ENCODE results near the gene PTTG1IP2. TPM values are rescaled to one million over a fixed set of nuclear protein-coding genes. Genes with fewer than 3 reads are reported as not detected.

The PTTG1IP2 gene
- total RNA-seq, 2 experiments from 2014 or later: not detected

DNA sequence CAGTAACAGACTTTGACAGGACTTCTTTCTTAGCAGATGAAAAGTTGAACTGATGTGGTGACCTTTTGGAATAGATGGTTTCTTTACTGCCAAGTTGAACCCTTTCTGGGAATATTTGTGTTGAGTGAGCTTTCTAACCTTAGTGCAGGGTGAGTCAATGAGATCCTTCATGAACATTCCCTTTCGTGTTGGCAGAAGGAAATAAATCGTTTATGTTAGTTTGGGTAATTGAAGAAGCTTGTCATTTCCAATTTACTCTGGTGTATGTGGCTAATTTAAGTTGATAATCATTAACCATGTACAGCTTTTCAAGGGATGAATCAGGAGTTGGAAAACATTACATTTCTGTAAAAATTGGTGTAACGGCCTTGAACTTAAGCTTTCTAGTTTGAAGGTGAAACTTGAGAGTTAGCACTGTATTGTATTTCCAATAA is 43.4 kb downstream of the PTTG1IP2 start:
- Histone ChIP-seq H3K36me3 (ENCODE audit: insufficient read depth, low read length) (no peaks in the 10 kb centered on the region), H3K4me1 (ENCODE audit: insufficient read depth, low read length, poor library complexity, severe bottlenecking) (no peaks in the 10 kb centered on the region), H3K79me2 (ENCODE audit: insufficient read depth, low read depth, low read length) (no peaks in the 10 kb centered on the region), H2AFZ (ENCODE audit: low read length) (no peak overlapping the region), H3K4me2 (ENCODE audit: low read length) (no peak overlapping the region), H4K20me1 (ENCODE audit: insufficient read depth, low read length) (no peaks in the 10 kb centered on the region), H3K27ac (ENCODE audit: low read depth, low read length, poor library complexity, severe bottlenecking) (no peak overlapping the region), H3K9me3 (ENCODE audit: low read length) (no peaks in the 10 kb centered on the region), H3K4me3 (ENCODE audit: low read depth, low read length, poor library complexity, severe bottlenecking) (no peak overlapping the region), H3K9me2 (ENCODE audit: insufficient read depth, low read length) (no peaks in the 10 kb centered on the region)
- ChIA-PET CTCF (ENCODE audit: unreplicated experiment) (no interaction called here), POLR2A (interaction anchor here (0.6 to 1.4 kb wide), 4 partner anchors 21 to 699 kb away, joined by 3 to 5 read pairs (median 4); no protein-coding TSS in a partner anchor)
- intact Hi-C loops (cut with micrococcal nuclease; ENCODE audit: unreplicated experiment): no loop called here
- no peak for TF ChIP-seq EZH2phosphoT487 (IDR thresholded peaks at IDR 0.05; ENCODE audit: borderline replicate concordance, low read depth, low read length)
- TF ChIP-seq, protein P1, sequence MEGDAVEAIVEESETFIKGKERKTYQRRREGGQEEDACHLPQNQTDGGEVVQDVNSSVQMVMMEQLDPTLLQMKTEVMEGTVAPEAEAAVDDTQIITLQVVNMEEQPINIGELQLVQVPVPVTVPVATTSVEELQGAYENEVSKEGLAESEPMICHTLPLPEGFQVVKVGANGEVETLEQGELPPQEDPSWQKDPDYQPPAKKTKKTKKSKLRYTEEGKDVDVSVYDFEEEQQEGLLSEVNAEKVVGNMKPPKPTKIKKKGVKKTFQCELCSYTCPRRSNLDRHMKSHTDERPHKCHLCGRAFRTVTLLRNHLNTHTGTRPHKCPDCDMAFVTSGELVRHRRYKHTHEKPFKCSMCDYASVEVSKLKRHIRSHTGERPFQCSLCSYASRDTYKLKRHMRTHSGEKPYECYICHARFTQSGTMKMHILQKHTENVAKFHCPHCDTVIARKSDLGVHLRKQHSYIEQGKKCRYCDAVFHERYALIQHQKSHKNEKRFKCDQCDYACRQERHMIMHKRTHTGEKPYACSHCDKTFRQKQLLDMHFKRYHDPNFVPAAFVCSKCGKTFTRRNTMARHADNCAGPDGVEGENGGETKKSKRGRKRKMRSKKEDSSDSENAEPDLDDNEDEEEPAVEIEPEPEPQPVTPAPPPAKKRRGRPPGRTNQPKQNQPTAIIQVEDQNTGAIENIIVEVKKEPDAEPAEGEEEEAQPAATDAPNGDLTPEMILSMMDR (conservative IDR thresholded peaks at IDR 0.05; ENCODE audit: low read length): no peak
- no TSS peak for BruUV-seq (replicated peaks)
- no peak for DNase-seq (ENCODE audit: low spot score)

GRCh38 chr7:90516257-90516656 is 46.8 kb downstream of the PTTG1IP2 start:
- TF ChIP-seq, protein P1 (conservative IDR thresholded peaks at IDR 0.05; ENCODE audit: low read length): no peak
- CTCF ChIA-PET (ENCODE audit: unreplicated experiment): no interaction called here
- POLR2A ChIA-PET: no interaction called here

DNA sequence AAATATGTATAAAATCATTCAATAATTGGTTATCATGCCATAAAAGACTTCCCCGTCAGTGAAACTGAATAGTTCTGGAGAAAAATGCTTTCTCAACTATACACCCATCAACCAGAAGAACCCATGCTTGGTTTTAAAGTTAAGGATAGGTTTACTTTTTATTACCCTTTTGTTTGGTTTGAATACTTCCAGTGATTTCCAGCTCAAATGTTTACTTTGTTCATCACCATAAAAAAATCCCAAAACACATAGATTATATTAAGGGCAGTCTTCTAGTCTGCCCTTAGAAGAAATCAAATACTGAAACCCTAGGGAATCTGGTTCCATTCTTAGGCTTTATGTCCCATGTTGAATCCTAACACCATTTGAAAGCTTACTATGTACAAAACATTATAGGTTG is 49.2 kb downstream of the PTTG1IP2 start:
- no peaks in the 10 kb centered on the region for H3K9me3 ChIP-seq (ENCODE audit: low read length)
- no peaks in the 10 kb centered on the region for H3K4me1 ChIP-seq (ENCODE audit: insufficient read depth, low read length, poor library complexity, severe bottlenecking)
- no peak overlapping the region for H3K4me3 ChIP-seq (ENCODE audit: low read depth, low read length, poor library complexity, severe bottlenecking)
- H2AFZ ChIP-seq (ENCODE audit: low read length): no peak overlapping the region
- H3K9me2 ChIP-seq (ENCODE audit: insufficient read depth, low read length): no peaks in the 10 kb centered on the region
- no peak overlapping the region for H3K4me2 ChIP-seq (ENCODE audit: low read length)
- DNase-seq (ENCODE audit: low spot score): no peak
- H3K27ac ChIP-seq (ENCODE audit: low read depth, low read length, poor library complexity, severe bottlenecking): no peak overlapping the region
- no peak for TF ChIP-seq EZH2phosphoT487 (IDR thresholded peaks at IDR 0.05; ENCODE audit: borderline replicate concordance, low read depth, low read length)
- TF ChIP-seq, protein P1 (conservative IDR thresholded peaks at IDR 0.05; ENCODE audit: low read length): no peak
- no peaks in the 10 kb centered on the region for H3K79me2 ChIP-seq (ENCODE audit: insufficient read depth, low read depth, low read length)
- ChIA-PET POLR2A (interaction anchor here (1.1 kb wide), 1 partner anchor 14 kb away, joined by 3 read pairs; no protein-coding TSS in a partner anchor), CTCF (ENCODE audit: unreplicated experiment) (no interaction called here)
- intact Hi-C loops (cut with micrococcal nuclease; ENCODE audit: unreplicated experiment): no loop called here
- H4K20me1 ChIP-seq (ENCODE audit: insufficient read depth, low read length): no peaks in the 10 kb centered on the region
- BruUV-seq (replicated peaks): no TSS peak
- H3K36me3 ChIP-seq (ENCODE audit: insufficient read depth, low read length): no peaks in the 10 kb centered on the region

More at GRCh38 chr7:90516257-90516656, 46.8 kb downstream of the PTTG1IP2 start:
- Histone ChIP-seq H4K20me1 (ENCODE audit: insufficient read depth, low read length) (no peaks in the 10 kb centered on the region), H3K9me2 (ENCODE audit: insufficient read depth, low read length) (no peaks in the 10 kb centered on the region), H3K36me3 (ENCODE audit: insufficient read depth, low read length) (no peaks in the 10 kb centered on the region), H3K9me3 (ENCODE audit: low read length) (no peaks in the 10 kb centered on the region), H3K4me2 (ENCODE audit: low read length) (no peak overlapping the region), H3K4me1 (ENCODE audit: insufficient read depth, low read length, poor library complexity, severe bottlenecking) (no peaks in the 10 kb centered on the region), H2AFZ (ENCODE audit: low read length) (no peak overlapping the region), H3K79me2 (ENCODE audit: insufficient read depth, low read depth, low read length) (no peaks in the 10 kb centered on the region), H3K27ac (ENCODE audit: low read depth, low read length, poor library complexity, severe bottlenecking) (no peak overlapping the region), H3K4me3 (ENCODE audit: low read depth, low read length, poor library complexity, severe bottlenecking) (no peak overlapping the region)
- no peak for DNase-seq (ENCODE audit: low spot score)
- intact Hi-C loops (cut with micrococcal nuclease; ENCODE audit: unreplicated experiment): no loop called here
- no TSS peak for BruUV-seq (replicated peaks)
